Progenitor cell of endocrine pancreas (in vitro differentiated cells): ENCODE data around the gene ALDH9A1. TPM values are rescaled to one million over a fixed set of nuclear protein-coding genes. Genes with fewer than 3 reads are reported as not detected.
"Not testable (repeated sequence)": the region's sequence is repeated elsewhere in the genome, so short reads cannot be mapped to it uniquely, and the experiment has no call there.

ENCODE experiments used
- DNase-seq: peaks from one replicate; pipeline ENCODE4 v3.0.0; 2021; ENCODE audit warnings: low spot score; ENCODE audit not compliant: unreplicated experiment
- H3K27ac Mint-ChIP-seq: 2 replicates; pipeline ENCODE4 v1.8.0; 2021; ENCODE audit warnings: mild to moderate bottlenecking, moderate library complexity, mixed read lengths
- H3K27me3 Mint-ChIP-seq: 2 replicates; pipeline ENCODE4 v1.8.0; 2021; ENCODE audit warnings: mixed read lengths
- H3K36me3 Mint-ChIP-seq: 2 replicates; pipeline ENCODE4 v1.8.0; 2022; ENCODE audit warnings: mixed read lengths; ENCODE audit not compliant: insufficient read depth
- H3K4me1 Mint-ChIP-seq: 2 replicates; pipeline ENCODE4 v1.8.0; 2021; ENCODE audit warnings: low read depth, mixed read lengths
- H3K4me3 Mint-ChIP-seq: 2 replicates; pipeline ENCODE4 v1.8.0; 2021; ENCODE audit warnings: low read depth, mild to moderate bottlenecking, moderate library complexity, mixed read lengths
- H3K9me3 Mint-ChIP-seq: 2 replicates; pipeline ENCODE4 v1.8.0; 2021; ENCODE audit warnings: low read depth, mixed read lengths
- CTCF ChIP-seq: fragments of 200-600 bp; sonication (generic); IDR thresholded peaks from one replicate; pipeline ENCODE4 v1.5.0; 2021; ENCODE audit warnings: antibody characterized with exemption, mild to moderate bottlenecking; ENCODE audit not compliant: unreplicated experiment
- total RNA-seq: library from RNA; stranded (reverse); gene quantifications from 2 replicates; pipeline ENCODE4 v1.2.1, GENCODE V29; 2021

Gene ALDH9A1
- total RNA-seq, 1 donor from 2014 or later, result 37.3 TPM

DNA sequence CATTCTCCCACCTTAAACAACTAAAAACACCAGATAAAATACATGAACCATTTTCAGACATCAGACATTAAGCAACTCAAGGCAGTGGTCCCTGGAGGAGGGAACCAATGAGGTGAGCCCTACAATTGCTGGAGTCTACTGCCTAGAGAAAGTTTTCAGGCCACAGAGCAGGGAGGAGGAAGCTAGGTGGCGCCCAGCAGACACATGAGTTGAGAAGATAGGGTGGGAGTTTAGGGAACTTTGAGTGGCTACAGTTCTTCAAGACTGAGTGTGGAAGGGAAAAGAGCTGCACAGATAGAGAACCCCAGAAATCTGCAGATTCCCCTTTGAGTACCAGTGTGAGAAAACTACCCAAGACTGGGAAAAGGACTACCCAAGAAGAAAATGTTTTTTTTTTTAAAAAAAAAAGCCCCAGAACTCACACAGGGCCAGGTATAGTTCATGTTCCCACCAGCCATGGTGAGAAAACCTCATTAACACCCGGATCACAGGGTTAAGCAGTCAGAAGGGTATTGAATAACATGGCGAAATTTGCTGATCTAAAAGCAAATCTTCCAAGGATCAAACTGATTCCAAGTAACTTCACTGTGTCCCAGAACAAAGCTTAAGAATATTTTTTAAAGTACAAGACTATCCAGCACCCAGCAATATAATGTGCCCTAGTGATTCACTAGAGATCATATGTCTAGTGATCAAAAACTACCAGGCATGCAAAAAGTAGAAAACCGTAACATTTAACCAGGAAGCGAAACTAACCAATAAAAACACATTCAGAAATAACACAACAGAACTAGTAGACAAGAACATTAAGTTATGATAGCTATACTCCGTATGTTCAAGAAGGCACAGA lies 12.0 kb downstream of the ALDH9A1 start:
- no peak for DNase-seq
- TF ChIP-seq CTCF, result no peak
- Mint-ChIP-seq H3K4me3 (no peak overlapping the region), H3K27me3 (no peaks in the 10 kb centered on the region), H3K9me3 (peaks cover 8% of the 10 kb centered on the region), H3K27ac (no peak overlapping the region), H3K4me1 (no peaks in the 10 kb centered on the region), H3K36me3 (peaks cover 32% of the 10 kb centered on the region)

- H3K27ac Mint-ChIP-seq, result no peak overlapping the region
- no peak overlapping the region for H3K4me3 Mint-ChIP-seq
- no peak for TF ChIP-seq CTCF
- H3K4me1 Mint-ChIP-seq, result no peaks in the 10 kb centered on the region
- peaks cover 37% of the 10 kb centered on the region for H3K36me3 Mint-ChIP-seq
- H3K9me3 Mint-ChIP-seq, result peaks cover 6% of the 10 kb centered on the region
- no peak for DNase-seq
- H3K27me3 Mint-ChIP-seq, result no peaks in the 10 kb centered on the region
These were observed 14.4 kb downstream of the ALDH9A1 start for GRCh38 chr1:165683848-165684485.

GRCh38 chr1:165680773-165681172 lies 17.6 kb downstream of the ALDH9A1 start:
- DNase-seq, H3K9me3 Mint-ChIP-seq, H3K4me3 Mint-ChIP-seq, H3K4me1 Mint-ChIP-seq, H3K27me3 Mint-ChIP-seq, H3K27ac Mint-ChIP-seq: not testable (repeated sequence)
- H3K36me3 Mint-ChIP-seq, result peaks cover 39% of the 10 kb centered on the region

DNA sequence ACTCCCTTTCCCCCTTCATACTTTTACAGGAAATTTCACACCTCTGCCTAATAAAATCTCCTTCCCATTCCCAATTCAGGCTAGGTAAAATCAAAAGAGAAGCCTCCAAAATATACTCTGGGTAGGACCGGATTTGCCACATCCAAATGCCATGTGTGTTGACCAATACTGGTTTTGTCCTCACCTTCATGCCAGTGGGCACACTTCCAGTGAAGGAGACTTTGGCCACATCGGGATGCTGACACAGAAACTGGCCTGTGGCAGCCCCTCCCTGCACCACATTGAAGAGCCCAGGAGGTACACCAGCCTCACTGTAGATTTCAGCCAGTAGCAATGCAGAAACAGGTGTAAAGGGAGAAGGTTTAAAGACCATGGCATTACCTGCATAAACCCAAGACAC lies 18.1 kb downstream of the ALDH9A1 start:
- Mint-ChIP-seq H3K4me3 (no peak overlapping the region), H3K9me3 (peaks cover 6% of the 10 kb centered on the region), H3K36me3 (peaks cover 44% of the 10 kb centered on the region)

DNA sequence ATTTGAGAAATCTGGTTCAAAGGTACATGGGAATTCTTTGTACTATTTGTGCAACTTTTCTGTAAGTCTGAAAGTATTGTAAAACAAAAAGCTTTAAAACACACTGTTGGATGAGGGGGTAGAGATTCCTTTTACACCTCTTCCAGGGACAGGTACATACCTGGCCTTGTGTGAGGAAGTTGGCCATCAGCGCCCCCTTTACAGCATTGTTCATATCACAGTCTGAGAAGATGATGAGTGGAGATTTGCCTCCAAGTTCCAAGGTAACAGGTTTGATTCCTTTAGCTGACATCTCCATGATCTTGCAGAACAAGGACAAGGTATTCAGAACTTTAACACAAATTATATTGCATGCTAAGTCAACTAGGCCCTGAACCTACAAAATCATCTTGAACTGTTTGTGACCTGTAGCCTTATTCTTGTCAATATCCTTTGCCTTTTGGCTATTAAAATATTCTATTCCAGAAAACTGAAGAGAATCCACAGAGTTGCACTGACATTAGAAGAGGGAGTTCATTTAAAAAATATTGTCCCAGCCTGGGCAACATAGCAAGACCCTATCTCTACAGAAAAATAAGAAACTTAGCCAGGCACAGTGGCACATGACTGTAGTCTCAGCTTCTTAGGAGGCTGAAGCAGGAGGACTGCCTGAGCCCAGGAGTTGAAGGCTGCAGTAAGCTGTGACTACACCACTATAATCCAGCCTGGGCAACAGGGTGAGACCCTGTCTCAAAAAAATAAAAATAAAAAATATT lies 18.9 kb downstream of the ALDH9A1 start:
- TF ChIP-seq CTCF, result no peak
- Mint-ChIP-seq H3K27ac (no peak overlapping the region), H3K27me3 (no peaks in the 10 kb centered on the region), H3K36me3 (peaks cover 45% of the 10 kb centered on the region), H3K4me1 (no peaks in the 10 kb centered on the region), H3K4me3 (no peak overlapping the region), H3K9me3 (peaks cover 6% of the 10 kb centered on the region)
- no peak for DNase-seq

More for the DNA sequence above, 18.1 kb downstream of the ALDH9A1 start:
- DNase-seq, result no peak
- no peaks in the 10 kb centered on the region for H3K27me3 Mint-ChIP-seq
- no peak overlapping the region for H3K27ac Mint-ChIP-seq
- TF ChIP-seq CTCF, result no peak
- no peaks in the 10 kb centered on the region for H3K4me1 Mint-ChIP-seq
